H9 (cell line): ENCODE data around the gene DMD. TPM values are rescaled to one million over a fixed set of nuclear protein-coding genes. Genes with fewer than 3 reads are reported as not detected.

ENCODE experiments used
- DNase-seq: peaks from one replicate; pipeline ENCODE4 v3.0.0-alpha.2; 2017
- H2AFZ ChIP-seq: one replicate; pipeline ENCODE4 v1.6.1; 2013; ENCODE audit warnings: mild to moderate bottlenecking, low read length, control low read depth, moderate library complexity
- H2AK5ac ChIP-seq: 2 replicates; pipeline ENCODE4 v1.6.1; 2013; ENCODE audit warnings: low read length, control low read depth, mixed read lengths; ENCODE audit not compliant: insufficient read length
- H2BK120ac ChIP-seq: one replicate; pipeline ENCODE4 v1.6.1; 2013; ENCODE audit warnings: low read depth, mild to moderate bottlenecking, low read length, control low read depth, inconsistent platforms; ENCODE audit not compliant: poor library complexity, severe bottlenecking
- H2BK12ac ChIP-seq: 2 replicates; pipeline ENCODE4 v1.6.1; 2013; ENCODE audit warnings: low read length, control low read depth, mixed read lengths, low read depth; ENCODE audit not compliant: insufficient read length
- H2BK15ac ChIP-seq: 2 replicates; pipeline ENCODE4 v1.6.1; 2013; ENCODE audit warnings: low read depth, low read length, control low read depth
- H2BK20ac ChIP-seq: one replicate; pipeline ENCODE4 v1.6.1; 2013; ENCODE audit warnings: low read depth, mild to moderate bottlenecking, low read length, control low read depth, inconsistent platforms; ENCODE audit not compliant: poor library complexity, severe bottlenecking
- H2BK5ac ChIP-seq: 2 replicates; pipeline ENCODE4 v1.6.1; 2013; ENCODE audit warnings: low read length, control low read depth, mixed read lengths; ENCODE audit not compliant: insufficient read length
- H3K14ac ChIP-seq: 2 replicates; pipeline ENCODE4 v1.6.1; 2013; ENCODE audit warnings: low read length, control low read depth; ENCODE audit not compliant: insufficient read depth
- H3K18ac ChIP-seq: 2 replicates; pipeline ENCODE4 v1.6.1; 2013; ENCODE audit warnings: low read depth, mild to moderate bottlenecking, mixed read lengths, low read length, control low read depth; ENCODE audit not compliant: insufficient read length
- H3K23ac ChIP-seq: 2 replicates; pipeline ENCODE4 v1.6.1; 2013; ENCODE audit warnings: low read length, control low read depth, mixed read lengths, low read depth; ENCODE audit not compliant: insufficient read length
- H3K23me2 ChIP-seq: 2 replicates; pipeline ENCODE4 v1.6.1; 2013; ENCODE audit warnings: low read depth, mild to moderate bottlenecking, mixed read lengths, low read length, control low read depth; ENCODE audit not compliant: insufficient read length, poor library complexity, severe bottlenecking
- H3K27ac ChIP-seq: 2 replicates; pipeline ENCODE4 v1.5.1; 2013; ENCODE audit warnings: low read length, control low read depth, mixed read lengths, low read depth; ENCODE audit not compliant: insufficient read length
- H3K27me3 ChIP-seq: 2 replicates; pipeline ENCODE4 v1.6.1; 2013; ENCODE audit warnings: low read length, control low read depth, inconsistent platforms; ENCODE audit not compliant: insufficient read depth
- H3K4ac ChIP-seq: 2 replicates; pipeline ENCODE4 v1.6.1; 2013; ENCODE audit warnings: low read depth, mild to moderate bottlenecking, control low read depth, inconsistent platforms, low read length, moderate library complexity
- H3K4me1 ChIP-seq: 2 replicates; pipeline ENCODE4 v1.6.1; 2013; ENCODE audit warnings: low read length, control low read depth, inconsistent platforms; ENCODE audit not compliant: insufficient read depth
- H3K4me2 ChIP-seq: 2 replicates; pipeline ENCODE4 v1.6.1; 2013; ENCODE audit warnings: low read length, control low read depth, mixed read lengths; ENCODE audit not compliant: insufficient read length, insufficient read depth
- H3K56ac ChIP-seq: 2 replicates; pipeline ENCODE4 v1.6.1; 2013; ENCODE audit warnings: low read depth, mild to moderate bottlenecking, mixed read lengths, low read length, control low read depth; ENCODE audit not compliant: insufficient read length
- H3K79me1 ChIP-seq: 2 replicates; pipeline ENCODE4 v1.6.1; 2013; ENCODE audit warnings: low read depth, mild to moderate bottlenecking, moderate library complexity, low read length, control low read depth, inconsistent platforms; ENCODE audit not compliant: insufficient read depth, poor library complexity, severe bottlenecking
- H3K79me2 ChIP-seq: 2 replicates; pipeline ENCODE4 v1.6.1; 2013; ENCODE audit warnings: low read length, control low read depth, inconsistent platforms; ENCODE audit not compliant: insufficient read depth
- H3K9ac ChIP-seq: 2 replicates; pipeline ENCODE4 v1.6.1; 2013; ENCODE audit warnings: low read length, control low read depth, mixed read lengths; ENCODE audit not compliant: insufficient read length; ENCODE audit errors: extremely low read depth
- H3K9me3 ChIP-seq: one replicate; pipeline ENCODE4 v1.6.1; 2013; ENCODE audit warnings: low read depth, low read length, inconsistent platforms; ENCODE audit not compliant: control insufficient read depth
- H3T11ph ChIP-seq: one replicate; pipeline ENCODE4 v1.6.1; 2013; ENCODE audit warnings: mild to moderate bottlenecking, low read length, control low read depth, inconsistent platforms
- H4K20me1 ChIP-seq: one replicate; pipeline ENCODE4 v1.6.1; 2013; ENCODE audit not compliant: control insufficient read depth, insufficient read length, insufficient read depth
- H4K5ac ChIP-seq: 2 replicates; pipeline ENCODE4 v1.6.1; 2013; ENCODE audit warnings: low read depth, mild to moderate bottlenecking, mixed read lengths, low read length, control low read depth; ENCODE audit not compliant: insufficient read length
- H4K8ac ChIP-seq: replicated peaks from 2 replicates; pipeline ENCODE4 v1.6.1; 2013; ENCODE audit warnings: low read length, control low read depth, mixed read lengths, low read depth; ENCODE audit not compliant: insufficient read length
- H4K91ac ChIP-seq: 2 replicates; pipeline ENCODE4 v1.6.1; 2013; ENCODE audit warnings: low read depth, mild to moderate bottlenecking, moderate library complexity, mixed read lengths, low read length, control low read depth; ENCODE audit not compliant: insufficient read length
- H3K27ac Mint-ChIP-seq, 3 experiments: 2 replicates in 2 of 3; 3 replicates in 1 of 3; pipeline ENCODE4 v1.8.0; 2020 to 2021; ENCODE audit warnings: mixed read lengths in 3 of 3, mild to moderate bottlenecking in 1 of 3, moderate library complexity in 1 of 3
- H3K27me3 Mint-ChIP-seq: 2 replicates; pipeline ENCODE4 v1.8.0; 2021; ENCODE audit warnings: low read depth, mild to moderate bottlenecking, moderate library complexity, mixed read lengths
- H3K36me3 Mint-ChIP-seq, 3 experiments: 2 replicates in 2 of 3; 3 replicates in 1 of 3; pipeline ENCODE4 v1.8.0; 2020 to 2021; ENCODE audit warnings: low read depth in 3 of 3, mixed read lengths in 3 of 3; ENCODE audit not compliant: insufficient read depth in 1 of 3
- H3K4me1 Mint-ChIP-seq, 2 experiments: 2 replicates each; pipeline ENCODE4 v1.8.0; 2020; ENCODE audit warnings: mixed read lengths in 2 of 2
- H3K4me3 Mint-ChIP-seq, 2 experiments: 2 replicates in 1 of 2; 3 replicates in 1 of 2; pipeline ENCODE4 v1.8.0; 2020 to 2021; ENCODE audit warnings: mild to moderate bottlenecking in 2 of 2, mixed read lengths in 2 of 2, moderate library complexity in 1 of 2
- H3K9me3 Mint-ChIP-seq, 2 experiments: 2 replicates in 1 of 2; 3 replicates in 1 of 2; pipeline ENCODE4 v1.8.0; 2020; ENCODE audit warnings: mild to moderate bottlenecking in 2 of 2, mixed read lengths in 2 of 2, moderate library complexity in 1 of 2
- WGBS: extraction: QIAGEN DNeasy Blood & Tissue Kit; methylation state at CpG from one replicate; pipeline ENCODE4 v1.1.7; 2013; ENCODE audit warnings: missing lambda C conversion rate, low lambda C conversion rate, mixed read lengths; ENCODE audit not compliant: insufficient read length; ENCODE audit errors: extremely low coverage; 5-methylcytosine and 5-hydroxymethylcytosine counted together
- total RNA-seq: library from RNA; stranded (reverse); gene quantifications from 2 replicates; pipeline ENCODE4 v1.2.1, GENCODE V29; 2021
- TF ChIP-seq, protein P1 (sequence below): fragments of 200-600 bp; sonication (generic); conservative IDR thresholded peaks from 3 replicates; pipeline ENCODE4 v1.8.0; 2021; ENCODE audit warnings: antibody characterized with exemption, mild to moderate bottlenecking

The DMD gene
- total RNA-seq, 1 experiment from 2014 or later = 3.8 TPM

DNA sequence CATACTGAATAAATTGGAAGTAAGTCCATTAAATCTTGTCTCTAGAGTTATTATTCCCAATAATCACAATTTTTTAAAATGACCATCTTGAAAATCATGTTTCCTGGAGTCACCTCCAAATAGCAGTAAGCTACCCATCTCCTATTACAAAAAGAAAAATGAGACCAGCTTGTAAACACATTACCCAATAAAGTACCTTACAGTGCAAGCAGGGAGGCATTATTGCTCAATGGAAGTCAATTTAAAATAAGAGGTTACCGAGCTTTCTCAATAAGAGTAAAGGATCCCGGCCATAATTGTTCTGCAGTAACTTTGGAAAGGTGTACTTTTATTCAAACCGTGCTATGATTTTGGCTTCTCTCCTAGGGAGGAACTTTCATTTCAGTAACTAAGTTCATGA, 78.0 kb downstream of the DMD start:
- Histone ChIP-seq H2BK12ac (no peak overlapping the region), H3T11ph (no peak overlapping the region), H2AK5ac (no peak overlapping the region), H3K4ac (no peak overlapping the region), H3K56ac (no peak overlapping the region), H3K23ac (no peak overlapping the region), H3K79me2 (no peaks in the 10 kb centered on the region), H4K5ac (no peak overlapping the region), H3K9me3 (no peaks in the 10 kb centered on the region), H4K20me1 (no peaks in the 10 kb centered on the region), H4K91ac (no peak overlapping the region), H3K27ac (no peak overlapping the region), H3K27me3 (no peaks in the 10 kb centered on the region), H3K4me2 (no peak overlapping the region), H3K9ac (no peak overlapping the region), H2BK15ac (no peak overlapping the region), H2AFZ (no peak overlapping the region), H2BK5ac (no peak overlapping the region), H3K79me1 (no peaks in the 10 kb centered on the region), H3K4me1 (no peaks in the 10 kb centered on the region), H4K8ac (no peak overlapping the region), H2BK20ac (no peak overlapping the region), H3K14ac (no peak overlapping the region), H3K18ac (no peak overlapping the region), H2BK120ac (no peak overlapping the region), H3K23me2 (no peaks in the 10 kb centered on the region)
- Mint-ChIP-seq H3K27ac (no peak overlapping the region), H3K36me3 (no peaks in the 10 kb centered on the region), H3K27me3 (no peaks in the 10 kb centered on the region), H3K4me3 (no peak overlapping the region), H3K4me1 (peaks cover 11% of the 10 kb centered on the region in 2 experiments), H3K9me3 (peaks cover 0 to 6% of the 10 kb centered on the region in 2 experiments; a peak in 2 of 5 replicates)
- no CpG with 5 or more reads among the region's 3 CpGs for WGBS
- TF ChIP-seq, protein P1, sequence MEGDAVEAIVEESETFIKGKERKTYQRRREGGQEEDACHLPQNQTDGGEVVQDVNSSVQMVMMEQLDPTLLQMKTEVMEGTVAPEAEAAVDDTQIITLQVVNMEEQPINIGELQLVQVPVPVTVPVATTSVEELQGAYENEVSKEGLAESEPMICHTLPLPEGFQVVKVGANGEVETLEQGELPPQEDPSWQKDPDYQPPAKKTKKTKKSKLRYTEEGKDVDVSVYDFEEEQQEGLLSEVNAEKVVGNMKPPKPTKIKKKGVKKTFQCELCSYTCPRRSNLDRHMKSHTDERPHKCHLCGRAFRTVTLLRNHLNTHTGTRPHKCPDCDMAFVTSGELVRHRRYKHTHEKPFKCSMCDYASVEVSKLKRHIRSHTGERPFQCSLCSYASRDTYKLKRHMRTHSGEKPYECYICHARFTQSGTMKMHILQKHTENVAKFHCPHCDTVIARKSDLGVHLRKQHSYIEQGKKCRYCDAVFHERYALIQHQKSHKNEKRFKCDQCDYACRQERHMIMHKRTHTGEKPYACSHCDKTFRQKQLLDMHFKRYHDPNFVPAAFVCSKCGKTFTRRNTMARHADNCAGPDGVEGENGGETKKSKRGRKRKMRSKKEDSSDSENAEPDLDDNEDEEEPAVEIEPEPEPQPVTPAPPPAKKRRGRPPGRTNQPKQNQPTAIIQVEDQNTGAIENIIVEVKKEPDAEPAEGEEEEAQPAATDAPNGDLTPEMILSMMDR = no peak
- DNase-seq = no peak
